Measurements from ENCODE around the gene CENPP. TPM values are rescaled to one million over a fixed set of nuclear protein-coding genes. Genes with fewer than 3 reads are reported as not detected.

The CENPP gene
- total RNA-seq, 2 experiments from 2014 or later = 26.4 to 29.1 TPM

DNA sequence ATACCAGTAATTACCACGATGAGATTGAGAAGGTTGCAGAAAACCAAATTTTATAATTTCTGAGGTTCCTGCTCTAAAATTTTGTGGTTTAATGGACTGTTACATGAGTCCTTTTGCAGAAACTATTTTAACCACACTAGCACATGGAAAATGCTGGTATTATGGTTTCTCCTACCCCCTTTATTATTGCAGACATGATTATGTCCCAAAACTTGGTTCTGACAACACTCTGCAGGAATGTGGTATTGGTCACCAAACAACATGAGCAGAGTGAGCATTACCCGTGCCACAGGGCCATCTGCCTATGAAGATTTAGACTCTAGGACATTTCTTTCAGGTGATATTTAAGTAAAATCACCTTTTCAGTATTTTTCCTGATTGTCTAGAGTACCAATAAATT lies 212.8 kb downstream of the CENPP start:
- DNase-seq (no peak), ATAC-seq (no peak)
- Mint-ChIP-seq H3K4me3 (no peak overlapping the region), H3K27me3 (ENCODE audit: low read depth) (no peaks in the 10 kb centered on the region), H3K4me1 (ENCODE audit: low read depth) (no peaks in the 10 kb centered on the region), H3K27ac (no peak overlapping the region), H3K36me3 (ENCODE audit: low read depth) (no peaks in the 10 kb centered on the region), H3K9me3 (ENCODE audit: insufficient read depth) (no peaks in the 10 kb centered on the region)
- ChIA-PET POLR2A (no interaction called here), CTCF (no interaction called here)

- DNase-seq = no peak
- POLR2A ChIA-PET = no interaction called here
- peaks cover 6% of the 10 kb centered on the region for H3K36me3 Mint-ChIP-seq (ENCODE audit: low read depth)
- H3K27ac Mint-ChIP-seq = no peak overlapping the region
- no peak overlapping the region for H3K4me3 Mint-ChIP-seq
- H3K4me1 Mint-ChIP-seq (ENCODE audit: low read depth) = no peaks in the 10 kb centered on the region
- no peak for ATAC-seq
- no peaks in the 10 kb centered on the region for H3K9me3 Mint-ChIP-seq (ENCODE audit: insufficient read depth)
- CTCF ChIA-PET = interaction anchor here (0.7 kb wide), 1 partner anchor 61 kb away, joined by 3 read pairs; no protein-coding TSS in a partner anchor
- no peaks in the 10 kb centered on the region for H3K27me3 Mint-ChIP-seq (ENCODE audit: low read depth)
Observed at GRCh38 chr9:92543972-92544371, 218.2 kb downstream of the CENPP start.

DNA sequence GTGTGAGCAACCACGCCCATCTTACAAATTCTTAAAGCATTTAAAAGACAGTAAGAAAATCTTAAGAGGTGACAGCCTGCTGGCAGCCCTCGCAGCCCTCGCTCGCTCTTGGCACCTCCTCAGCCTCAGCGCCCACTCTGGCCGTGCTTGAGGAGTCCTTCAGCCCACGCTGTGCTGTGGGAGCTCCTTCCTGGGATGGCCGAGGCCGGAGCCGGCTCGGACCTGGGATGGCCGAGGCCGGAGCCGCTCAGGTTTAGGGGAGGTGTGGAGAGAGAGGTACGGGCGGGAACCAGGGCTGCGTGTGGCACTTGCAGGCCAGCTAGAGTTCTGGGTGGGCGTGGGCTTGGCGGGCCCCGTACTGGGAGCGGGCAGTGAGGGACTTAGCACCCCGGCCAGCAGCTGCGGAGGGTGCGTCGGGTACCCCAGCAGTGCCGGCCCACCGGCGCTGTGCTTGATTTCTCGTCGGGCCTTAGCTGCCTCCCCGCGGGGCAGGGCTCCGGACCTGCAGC lies 219.3 kb downstream of the CENPP start:
- peaks cover 6% of the 10 kb centered on the region for H3K36me3 Mint-ChIP-seq (ENCODE audit: low read depth)
- H3K4me1 Mint-ChIP-seq (ENCODE audit: low read depth) = no peaks in the 10 kb centered on the region
- no peak for ATAC-seq
- no peak overlapping the region for H3K27ac Mint-ChIP-seq
- DNase-seq = no peak
- H3K9me3 Mint-ChIP-seq (ENCODE audit: insufficient read depth) = no peaks in the 10 kb centered on the region
- H3K27me3 Mint-ChIP-seq (ENCODE audit: low read depth) = no peaks in the 10 kb centered on the region
- ChIA-PET POLR2A (no interaction called here), CTCF (no interaction called here)
- no peak overlapping the region for H3K4me3 Mint-ChIP-seq

- Mint-ChIP-seq H3K9me3 (ENCODE audit: insufficient read depth) (no peaks in the 10 kb centered on the region), H3K27ac (no peak overlapping the region), H3K27me3 (ENCODE audit: low read depth) (no peaks in the 10 kb centered on the region), H3K36me3 (ENCODE audit: low read depth) (peaks cover 6% of the 10 kb centered on the region), H3K4me3 (no peak overlapping the region), H3K4me1 (ENCODE audit: low read depth) (no peaks in the 10 kb centered on the region)
- ATAC-seq = no peak
- no peak for DNase-seq
- ChIA-PET POLR2A (no interaction called here), CTCF (interaction anchor here (1.0 kb wide), 1 partner anchor 10 kb away, joined by 3 read pairs; no protein-coding TSS in a partner anchor)
Observed at GRCh38 chr9:92547356-92547755, 221.6 kb downstream of the CENPP start.

DNA sequence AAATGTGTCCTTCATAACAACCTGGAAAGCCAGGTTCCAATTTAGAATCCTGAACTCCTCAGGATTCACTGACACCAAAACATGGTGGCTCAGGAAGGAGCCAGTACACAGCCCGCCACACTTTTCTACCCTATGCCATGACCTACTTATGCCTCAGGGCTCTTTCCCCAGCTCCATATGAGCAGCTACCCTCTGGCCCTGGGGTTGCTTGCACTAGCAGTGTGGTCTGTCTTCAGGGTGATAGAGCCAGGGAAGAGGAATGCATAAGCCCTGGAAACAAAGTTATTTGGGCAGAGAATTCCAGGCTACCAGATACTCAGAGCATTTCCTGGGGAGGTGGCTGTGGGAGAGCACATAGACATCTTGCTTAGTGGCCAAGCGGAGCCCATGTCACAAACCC lies 225.0 kb downstream of the CENPP start:
- Mint-ChIP-seq H3K36me3 (ENCODE audit: low read depth) (peaks cover 6% of the 10 kb centered on the region), H3K9me3 (ENCODE audit: insufficient read depth) (no peaks in the 10 kb centered on the region), H3K4me1 (ENCODE audit: low read depth) (peaks cover 4% of the 10 kb centered on the region), H3K27ac (no peak overlapping the region), H3K27me3 (ENCODE audit: low read depth) (no peaks in the 10 kb centered on the region), H3K4me3 (no peak overlapping the region)
- ChIA-PET POLR2A (no interaction called here), CTCF (no interaction called here)
- ATAC-seq (no peak), DNase-seq (no peak)

- CTCF ChIA-PET = no interaction called here
- H3K4me3 Mint-ChIP-seq = no peak overlapping the region
- no peaks in the 10 kb centered on the region for H3K36me3 Mint-ChIP-seq (ENCODE audit: low read depth)
Observed at GRCh38 chr9:92558612-92559374, 233.0 kb downstream of the CENPP start.

DNA sequence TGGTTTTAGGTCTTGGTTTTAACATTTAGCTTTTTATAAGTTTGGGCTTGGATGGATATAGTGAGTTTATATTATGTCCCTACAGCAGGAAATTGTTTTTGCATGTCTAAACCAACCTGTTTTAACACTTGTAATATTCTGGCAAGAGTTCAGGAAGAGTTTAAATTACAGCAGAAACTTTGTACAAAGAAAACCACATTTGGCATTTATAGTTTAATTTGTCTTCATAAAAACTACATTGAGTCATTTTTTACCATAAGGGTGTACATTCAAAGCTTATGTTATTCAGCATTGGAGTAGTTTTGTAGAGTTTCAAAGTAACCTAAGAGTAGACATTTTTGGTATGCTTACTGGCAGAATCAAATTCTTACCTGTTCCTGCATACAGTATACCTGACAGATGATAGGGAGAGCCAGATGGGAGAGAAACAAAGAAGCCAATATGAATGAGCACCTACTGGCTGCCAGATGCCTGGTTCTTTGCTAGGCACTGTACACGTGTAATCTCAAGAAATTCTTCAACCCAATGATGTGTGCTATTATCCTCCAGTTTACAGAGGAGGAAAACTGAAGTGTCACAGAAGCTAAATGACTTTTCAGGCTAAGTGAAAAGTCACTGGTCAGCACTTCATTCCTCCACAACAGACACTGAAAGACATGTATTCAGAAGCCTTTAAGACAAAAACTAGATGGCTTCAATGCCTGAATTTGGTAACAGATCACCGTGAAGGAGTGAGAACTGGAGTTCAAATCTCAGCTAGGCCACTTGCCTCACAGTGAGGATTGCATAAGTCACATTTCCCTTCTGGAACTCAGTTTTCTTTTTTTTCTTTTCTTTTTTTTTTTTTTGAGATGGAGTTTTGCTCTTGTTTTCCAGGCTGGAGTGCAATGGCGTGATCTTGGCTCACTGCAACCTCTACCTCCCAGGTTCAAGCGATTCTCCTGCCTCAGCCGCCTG lies 235.9 kb downstream of the CENPP start:
- CTCF ChIA-PET = no interaction called here

More at GRCh38 chr9:92558612-92559374, 233.0 kb downstream of the CENPP start:
- Mint-ChIP-seq H3K27ac (no peak overlapping the region), H3K4me1 (ENCODE audit: low read depth) (peaks cover 5% of the 10 kb centered on the region), H3K27me3 (ENCODE audit: low read depth) (no peaks in the 10 kb centered on the region), H3K9me3 (ENCODE audit: insufficient read depth) (no peaks in the 10 kb centered on the region)
- ATAC-seq (no peak), DNase-seq (no peak)
- POLR2A ChIA-PET = no interaction called here

DNA sequence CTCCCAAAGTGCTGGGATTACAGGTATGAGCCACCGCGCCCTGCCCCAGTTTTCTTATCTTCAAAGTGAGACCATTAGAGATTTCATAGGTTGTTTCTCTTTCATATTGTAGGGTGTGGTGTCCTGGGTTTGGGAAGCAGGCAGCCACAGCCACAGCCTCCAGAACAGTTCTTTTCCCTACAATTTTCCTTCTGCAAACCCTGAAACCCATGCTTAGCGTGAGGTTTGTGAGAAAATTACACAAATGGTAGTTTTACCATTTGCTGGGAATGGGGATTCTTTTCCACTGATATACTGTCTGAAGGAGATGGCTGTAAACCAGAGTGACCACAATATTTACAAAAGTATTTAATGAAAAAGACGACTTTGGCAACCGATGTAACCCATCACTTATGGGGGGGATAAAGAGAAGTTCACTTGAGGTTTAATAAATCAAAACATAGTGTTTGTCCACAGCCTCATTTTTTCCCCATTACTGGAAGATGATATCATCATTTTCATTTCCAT lies 236.8 kb downstream of the CENPP start:
- Mint-ChIP-seq H3K4me3 (no peak overlapping the region), H3K27ac (no peak overlapping the region), H3K9me3 (ENCODE audit: insufficient read depth) (no peaks in the 10 kb centered on the region), H3K4me1 (ENCODE audit: low read depth) (no peaks in the 10 kb centered on the region), H3K36me3 (ENCODE audit: low read depth) (peaks cover 1% of the 10 kb centered on the region), H3K27me3 (ENCODE audit: low read depth) (no peaks in the 10 kb centered on the region)
- CTCF ChIA-PET = no interaction called here
- ATAC-seq (no peak), DNase-seq (no peak)
- POLR2A ChIA-PET = no interaction called here

More for the DNA sequence above, 235.9 kb downstream of the CENPP start:
- Mint-ChIP-seq H3K27me3 (ENCODE audit: low read depth) (no peaks in the 10 kb centered on the region), H3K27ac (no peak overlapping the region), H3K4me3 (no peak overlapping the region), H3K4me1 (ENCODE audit: low read depth) (no peaks in the 10 kb centered on the region), H3K9me3 (ENCODE audit: insufficient read depth) (no peaks in the 10 kb centered on the region), H3K36me3 (ENCODE audit: low read depth) (peaks cover 1% of the 10 kb centered on the region)
- DNase-seq (no peak), ATAC-seq (no peak)
- POLR2A ChIA-PET = no interaction called here

DNA sequence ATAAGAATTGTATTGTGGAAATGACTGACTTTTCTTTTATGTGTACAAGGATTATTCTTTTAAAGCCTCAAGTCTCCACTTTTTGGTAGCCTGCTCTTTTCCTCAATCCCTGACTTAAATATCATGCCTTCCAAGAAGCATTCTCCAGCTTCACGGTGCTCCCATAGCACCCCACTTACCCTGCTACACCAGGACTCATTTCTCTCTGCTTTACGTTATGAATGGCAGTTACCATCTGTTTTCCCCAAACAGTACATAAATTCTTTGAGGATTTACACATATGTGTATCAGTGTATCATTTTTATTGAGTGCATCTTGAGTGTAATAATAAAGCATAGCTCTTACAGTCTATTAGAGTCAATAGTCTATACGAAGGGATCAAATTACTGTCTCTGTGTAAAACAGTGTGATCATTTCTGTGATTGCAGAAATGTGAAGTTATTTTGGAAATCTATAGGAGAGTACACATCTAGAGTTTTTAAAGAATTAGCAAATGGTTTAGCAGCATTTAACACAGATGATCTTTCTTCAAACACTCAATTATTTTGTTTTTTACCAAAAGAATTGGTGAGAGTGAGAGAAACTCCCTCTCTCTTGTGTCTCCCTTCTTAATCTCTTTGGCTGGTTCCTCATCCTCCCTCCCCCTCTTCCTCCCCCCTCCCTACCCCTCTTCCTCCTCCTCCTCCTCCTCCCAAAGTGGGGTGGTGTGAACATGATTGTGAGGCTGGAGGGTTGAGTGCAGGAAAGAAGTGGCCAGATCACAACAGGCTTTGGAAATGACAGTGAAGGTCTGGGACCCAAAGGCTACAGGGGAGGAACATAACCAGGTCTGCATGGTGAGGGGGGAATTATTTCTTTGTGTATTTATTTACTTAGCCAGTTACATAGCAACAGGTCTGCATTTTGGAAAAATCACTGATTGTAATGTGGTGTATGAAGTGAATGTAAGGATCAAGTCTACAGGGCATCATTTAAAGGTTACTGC lies 237.7 kb downstream of the CENPP start:
- Mint-ChIP-seq H3K4me1 (ENCODE audit: low read depth) (no peaks in the 10 kb centered on the region), H3K36me3 (ENCODE audit: low read depth) (peaks cover 1% of the 10 kb centered on the region), H3K9me3 (ENCODE audit: insufficient read depth) (no peaks in the 10 kb centered on the region), H3K4me3 (no peak overlapping the region), H3K27ac (no peak overlapping the region), H3K27me3 (ENCODE audit: low read depth) (no peaks in the 10 kb centered on the region)
- no peak for DNase-seq
- no peak for ATAC-seq
- CTCF ChIA-PET = no interaction called here
- POLR2A ChIA-PET = no interaction called here

GRCh38 chr9:92564504-92564903 lies 238.8 kb downstream of the CENPP start:
- ChIA-PET CTCF (no interaction called here), POLR2A (interaction anchor here (0.6 kb wide), 1 partner anchor 47 kb away, joined by 3 read pairs; no protein-coding TSS in a partner anchor)
- H3K36me3 Mint-ChIP-seq (ENCODE audit: low read depth) = peaks cover 1% of the 10 kb centered on the region

DNA sequence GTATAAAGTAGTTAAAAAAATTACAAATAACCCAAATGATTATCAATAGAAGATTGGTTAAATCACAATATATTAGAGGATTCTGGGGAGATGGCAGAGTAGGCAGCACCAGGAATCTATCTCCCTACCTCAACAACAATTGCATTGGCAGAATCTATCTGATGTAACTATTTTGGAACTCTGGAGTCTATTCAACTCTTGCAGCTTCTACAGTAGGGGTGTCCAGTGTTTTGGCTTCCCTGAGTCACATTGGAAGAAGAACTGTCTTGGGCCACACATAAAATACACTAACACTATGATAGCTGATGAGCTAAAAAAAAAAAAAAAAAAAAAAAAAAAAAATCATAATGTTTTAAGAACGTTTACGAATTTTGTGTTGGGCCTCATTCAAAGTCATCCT lies 239.2 kb downstream of the CENPP start:
- Mint-ChIP-seq H3K4me1 (ENCODE audit: low read depth) (no peaks in the 10 kb centered on the region), H3K9me3 (ENCODE audit: insufficient read depth) (no peaks in the 10 kb centered on the region), H3K4me3 (no peak overlapping the region), H3K27ac (no peak overlapping the region), H3K27me3 (ENCODE audit: low read depth) (no peaks in the 10 kb centered on the region), H3K36me3 (ENCODE audit: low read depth) (peaks cover 1% of the 10 kb centered on the region)
- ChIA-PET CTCF (no interaction called here), POLR2A (interaction anchor here (0.6 kb wide), 1 partner anchor 47 kb away, joined by 3 read pairs; no protein-coding TSS in a partner anchor)
- ATAC-seq (no peak), DNase-seq (no peak)

More at GRCh38 chr9:92564504-92564903, 238.8 kb downstream of the CENPP start:
- H3K4me3 Mint-ChIP-seq = no peak overlapping the region
- H3K27ac Mint-ChIP-seq = no peak overlapping the region
- H3K4me1 Mint-ChIP-seq (ENCODE audit: low read depth) = no peaks in the 10 kb centered on the region
- H3K9me3 Mint-ChIP-seq (ENCODE audit: insufficient read depth) = no peaks in the 10 kb centered on the region
- H3K27me3 Mint-ChIP-seq (ENCODE audit: low read depth) = no peaks in the 10 kb centered on the region
- no peak for ATAC-seq
- DNase-seq = no peak

Data from activated CD8-positive, alpha-beta T cell treated with anti-CD3 and anti-CD28 coated beads, Interleukin-2, amount 10 ng/mL, durations not matched to agents 7 days and 5 days (primary cell).